Stimulated activated CD4-positive, alpha-beta T cell treated with anti-CD3 and anti-CD28 coated beads, TNF-alpha, amount 100 ng/mL, for 1 hour (primary cell): ENCODE data around the gene IQGAP2.

Experiments
- DNase-seq, 3 donors: peaks; one replicate each; pipeline ENCODE4 v3.0.0-alpha.2; 2020; ENCODE audit warnings: low read depth in 3 of 3, low spot score in 1 of 3

Gene IQGAP2

DNA sequence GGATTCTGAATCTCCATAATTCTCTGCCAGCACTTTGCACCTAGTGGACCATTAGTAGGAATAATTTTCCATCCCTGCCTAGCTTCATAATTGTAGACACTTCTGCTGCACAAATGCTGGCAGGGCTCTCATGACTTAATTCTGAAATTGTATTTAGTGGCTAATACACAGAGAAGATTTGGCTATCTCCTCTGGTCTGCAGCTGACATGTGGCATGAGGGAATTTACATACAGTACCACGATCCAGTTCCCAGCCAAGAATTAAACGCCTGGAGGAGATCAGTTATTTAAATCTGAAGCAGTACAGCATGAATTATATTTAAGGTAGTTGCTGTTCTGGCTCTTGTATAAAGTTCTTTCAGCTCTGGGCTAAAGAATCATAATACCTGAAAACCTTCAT is 46.5 kb downstream of the IQGAP2 start:
- DNase-seq: no peak

GRCh38 chr5:76450054-76450453 is 47.0 kb downstream of the IQGAP2 start:
- no peak for DNase-seq

- DNase-seq: no peak
Observed at GRCh38 chr5:76451031-76451701, 48.1 kb downstream of the IQGAP2 start.

DNA sequence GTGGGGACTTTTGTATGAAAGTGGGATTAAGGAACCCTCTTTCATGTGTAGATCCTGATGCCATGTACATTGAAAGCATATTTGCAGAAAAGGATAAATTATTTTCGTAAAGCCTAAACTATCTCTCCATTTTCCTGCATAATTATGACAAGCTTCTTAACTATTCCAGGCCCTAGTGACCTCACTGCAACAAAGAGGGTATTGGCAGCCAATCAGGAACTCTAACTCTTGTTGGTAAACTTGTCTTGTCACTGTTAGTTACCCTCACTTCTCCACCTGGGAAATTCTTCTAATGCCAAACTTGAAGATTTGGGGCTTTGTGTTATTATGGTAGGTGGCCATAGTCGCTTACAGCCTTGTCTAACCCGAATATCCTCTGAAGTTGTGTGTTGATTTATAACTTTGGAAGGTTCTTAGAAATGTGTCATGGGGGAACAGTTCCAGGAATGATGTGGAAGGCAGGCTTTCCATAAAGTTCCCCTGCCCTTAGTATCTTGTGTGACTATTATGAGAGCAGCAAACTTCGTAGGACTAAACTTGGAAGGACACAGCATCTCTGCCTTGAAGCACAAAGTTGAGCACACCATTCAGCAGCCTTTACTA is 52.5 kb downstream of the IQGAP2 start:
- DNase-seq: no peak

- DNase-seq: no peak
Observed at GRCh38 chr5:76456258-76456657, 53.2 kb downstream of the IQGAP2 start.

DNA sequence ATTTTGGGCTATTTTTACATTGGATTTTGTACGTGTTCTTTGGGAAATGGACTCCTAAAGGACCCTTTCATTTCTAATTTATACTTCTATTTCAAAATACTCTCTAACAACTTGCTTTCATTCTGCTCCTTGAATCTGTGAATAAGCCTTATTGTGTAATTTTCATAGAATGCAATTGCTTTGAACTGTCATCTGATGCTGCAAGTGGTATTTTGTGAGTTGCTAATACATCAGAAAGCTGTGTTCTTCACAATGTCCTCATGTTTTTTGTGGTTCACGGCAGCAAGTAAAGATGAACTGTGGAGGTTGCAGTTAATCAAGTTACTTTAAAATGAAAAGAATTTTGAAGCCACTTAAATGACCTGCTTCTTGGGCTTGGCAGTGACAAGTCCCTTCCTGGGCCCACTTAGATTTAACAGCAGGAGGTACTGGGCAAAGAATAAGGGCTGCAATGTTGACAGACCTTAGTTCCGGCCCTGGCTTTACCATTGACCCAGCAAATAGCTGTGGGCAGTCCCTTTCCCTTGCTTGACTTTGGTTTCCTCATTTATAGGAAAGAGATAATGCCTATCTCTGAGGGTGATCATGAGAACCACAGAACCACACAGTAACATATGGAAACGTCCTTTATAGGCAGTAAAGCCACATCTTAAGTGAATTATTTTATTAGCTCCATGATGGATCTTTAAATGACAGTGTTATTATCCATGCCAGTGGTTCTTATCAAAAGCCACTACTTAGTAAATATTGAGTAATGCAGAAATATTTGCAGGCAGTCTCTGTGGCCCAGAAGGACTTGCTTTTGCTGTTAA is 54.8 kb downstream of the IQGAP2 start:
- no peak for DNase-seq

DNA sequence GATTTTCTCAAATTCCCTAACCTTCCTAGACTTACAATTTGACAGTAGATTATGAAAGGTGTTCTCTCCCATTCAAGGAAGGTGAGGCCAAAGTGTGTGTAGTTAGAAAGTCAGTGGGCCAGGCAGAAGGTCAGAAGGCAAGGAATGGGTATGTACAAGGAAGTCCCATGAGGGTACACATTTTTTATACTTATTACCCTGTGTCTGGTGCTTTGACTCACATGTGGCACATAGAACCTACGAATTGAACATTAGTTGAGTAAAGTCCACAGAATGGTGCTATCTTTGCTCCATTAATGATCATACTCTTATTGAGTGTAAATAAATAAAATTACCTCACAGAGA is 55.4 kb downstream of the IQGAP2 start:
- DNase-seq: no peak

DNA sequence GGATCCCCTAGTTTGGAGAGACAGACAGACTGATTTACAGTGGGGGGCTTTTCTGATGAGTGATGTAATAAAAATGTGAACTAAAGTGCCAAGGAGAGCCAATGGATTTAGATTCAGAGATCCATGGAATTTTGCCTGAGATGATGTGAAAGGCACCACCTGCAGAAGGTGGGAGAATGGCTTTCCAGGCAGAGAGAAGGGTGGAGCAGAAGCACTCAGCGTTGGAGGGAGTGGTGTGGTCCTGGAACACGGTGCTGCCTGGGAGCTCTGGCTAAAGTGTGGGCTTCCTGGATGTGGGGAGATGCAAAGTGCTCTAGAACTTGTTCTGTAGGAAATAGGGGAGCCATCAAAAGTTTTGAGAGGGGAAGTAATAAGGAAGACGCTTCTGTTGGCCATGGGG is 57.0 kb downstream of the IQGAP2 start:
- DNase-seq: no peak

DNA sequence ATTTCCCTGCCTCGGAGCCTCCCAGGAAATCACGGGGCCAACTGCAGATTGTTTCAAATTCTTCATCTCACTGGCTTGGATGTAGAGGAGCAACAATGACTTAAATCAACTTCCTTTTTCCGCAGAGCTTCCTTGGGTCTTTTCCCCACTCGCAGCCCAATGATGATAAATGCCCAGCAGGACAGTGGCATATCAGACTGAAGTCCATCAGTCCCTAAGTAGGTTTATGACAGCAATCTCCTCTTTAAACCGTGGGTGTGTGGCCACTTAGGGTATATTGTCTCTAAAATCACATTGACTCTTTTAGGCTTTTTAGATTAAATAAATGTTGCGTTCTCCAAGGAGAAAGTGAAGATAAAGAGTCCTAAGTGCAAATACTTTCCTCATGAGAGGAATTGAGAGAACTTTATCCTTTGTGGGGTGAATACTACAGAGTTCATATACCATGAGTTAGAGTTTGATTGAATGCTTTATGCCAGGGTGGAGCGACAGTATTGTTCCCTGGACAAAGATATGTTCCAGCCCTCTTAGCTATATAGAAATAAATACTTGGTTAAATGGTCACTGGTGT is 59.1 kb downstream of the IQGAP2 start:
- DNase-seq: no peak

DNA sequence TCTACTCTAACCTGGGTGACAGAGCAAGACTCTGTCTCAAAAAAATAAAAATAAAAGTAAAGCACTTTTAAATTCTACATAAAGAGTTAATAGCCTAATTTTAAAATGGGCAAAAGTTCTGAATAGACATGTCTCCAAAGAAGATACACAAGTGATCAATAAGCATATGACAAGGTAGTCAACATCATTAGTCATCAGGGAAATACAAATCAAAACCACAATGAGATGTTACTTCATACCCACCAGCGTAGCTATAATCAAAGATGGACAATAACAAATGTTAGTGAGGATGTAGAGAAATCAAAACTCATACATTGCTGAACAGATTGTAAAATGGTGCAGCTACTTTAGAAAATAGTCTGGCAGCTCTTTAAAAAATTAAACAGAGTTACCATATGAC is 64.1 kb downstream of the IQGAP2 start:
- no peak for DNase-seq

DNA sequence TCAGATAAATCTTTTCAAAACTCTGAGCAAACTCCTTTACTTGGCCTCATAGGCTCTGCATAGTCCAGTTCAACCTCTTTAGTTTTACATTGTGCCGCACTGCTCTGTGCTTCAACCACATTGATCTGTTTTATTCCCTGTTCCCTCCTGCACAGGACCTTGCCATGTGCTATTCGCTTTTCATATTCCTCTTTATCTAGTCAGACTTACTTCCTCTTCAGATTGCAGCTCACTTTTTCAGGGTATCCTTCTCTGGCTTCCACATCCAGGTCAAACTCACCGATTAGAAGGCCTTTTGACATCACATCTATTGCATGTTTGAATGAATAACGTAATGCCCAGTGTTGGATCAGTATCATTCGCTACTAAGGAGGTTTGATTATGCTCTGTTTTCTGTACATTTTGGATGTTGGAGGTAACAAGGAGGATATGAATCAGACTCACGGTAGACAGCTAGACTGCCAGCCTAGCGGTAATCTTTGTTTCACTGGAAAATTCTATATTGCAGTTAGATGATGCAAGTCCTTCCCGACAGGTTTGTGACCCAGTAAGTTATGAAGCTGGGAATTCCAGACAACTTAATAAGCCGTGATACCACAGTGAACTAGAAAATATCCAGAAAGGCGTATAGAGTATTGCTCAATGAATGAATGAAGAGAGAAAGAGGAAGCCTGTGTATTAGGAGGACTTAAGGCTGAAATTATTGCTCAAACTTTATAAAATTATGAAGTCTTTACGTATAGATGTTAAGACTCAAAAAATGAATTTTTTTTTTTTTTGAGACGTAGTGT is 65.7 kb downstream of the IQGAP2 start:
- DNase-seq: no peak

DNA sequence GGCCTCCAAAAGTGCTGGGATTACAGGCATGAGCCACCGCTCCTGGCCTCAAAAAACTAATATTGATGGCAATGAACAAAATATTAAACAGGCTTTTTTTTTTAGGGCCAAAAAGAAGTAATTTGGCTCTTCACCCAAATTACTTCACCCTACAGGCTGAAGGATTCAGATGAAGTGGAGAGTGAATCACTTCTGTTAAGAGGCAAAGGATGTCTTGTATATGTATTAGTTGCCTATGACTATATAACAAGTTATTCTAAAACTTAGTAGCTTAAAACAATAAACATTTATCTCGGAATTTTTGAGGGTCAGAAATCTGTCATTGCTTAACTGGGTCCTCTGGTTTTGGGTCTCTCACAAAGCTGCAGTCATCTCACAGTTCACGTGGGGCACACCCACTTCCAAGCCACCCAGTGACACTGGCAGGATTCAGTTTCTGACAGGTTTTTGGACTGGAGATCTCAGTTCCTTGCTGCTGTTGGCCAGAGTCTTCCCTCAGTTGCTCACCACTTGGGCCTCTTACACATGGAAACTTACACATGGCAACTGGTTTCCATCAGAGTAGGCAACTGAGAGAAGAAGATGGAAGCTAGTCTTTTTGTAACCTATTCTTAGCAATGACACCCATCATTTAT is 66.7 kb downstream of the IQGAP2 start:
- DNase-seq: no peak

DNA sequence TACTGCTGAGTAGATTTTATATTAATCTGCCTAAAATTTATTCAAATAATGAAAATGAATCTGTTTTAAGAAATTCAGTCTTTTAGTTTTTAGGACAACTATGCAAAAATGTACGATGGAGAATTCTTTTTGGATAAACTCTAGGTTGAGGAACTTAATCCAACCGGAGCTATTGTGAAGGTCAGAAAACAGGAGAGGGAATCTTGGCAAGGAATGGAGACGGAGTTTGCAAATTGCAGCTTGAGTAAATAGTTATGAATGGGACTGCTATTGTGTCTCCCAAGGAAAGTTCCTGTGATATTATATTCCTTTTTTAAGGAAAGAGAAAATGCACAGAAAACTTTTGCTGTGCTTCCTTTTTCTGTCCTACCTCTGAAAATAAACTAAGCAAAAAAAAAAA is 67.9 kb downstream of the IQGAP2 start:
- no peak for DNase-seq

- no peak for DNase-seq
Observed at GRCh38 chr5:76471406-76471805, 68.3 kb downstream of the IQGAP2 start.

DNA sequence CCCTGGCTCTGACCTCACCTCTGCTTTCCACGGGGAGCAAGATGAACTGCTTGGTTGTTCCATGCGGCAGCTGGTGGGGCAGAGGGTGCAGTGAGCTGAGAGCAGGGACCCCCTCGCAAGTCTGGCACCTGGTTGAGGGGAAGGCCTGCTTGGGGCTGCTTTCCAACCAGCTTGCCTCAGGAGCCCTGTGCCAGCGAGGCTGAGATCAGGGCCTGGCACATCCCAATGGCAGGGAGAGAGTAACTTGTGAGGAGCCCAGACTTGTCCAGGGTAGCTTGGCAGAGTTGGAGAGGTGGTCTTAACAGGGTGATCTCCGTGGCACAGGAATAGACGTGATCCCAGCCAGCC is 68.9 kb downstream of the IQGAP2 start:
- DNase-seq: no peak

DNA sequence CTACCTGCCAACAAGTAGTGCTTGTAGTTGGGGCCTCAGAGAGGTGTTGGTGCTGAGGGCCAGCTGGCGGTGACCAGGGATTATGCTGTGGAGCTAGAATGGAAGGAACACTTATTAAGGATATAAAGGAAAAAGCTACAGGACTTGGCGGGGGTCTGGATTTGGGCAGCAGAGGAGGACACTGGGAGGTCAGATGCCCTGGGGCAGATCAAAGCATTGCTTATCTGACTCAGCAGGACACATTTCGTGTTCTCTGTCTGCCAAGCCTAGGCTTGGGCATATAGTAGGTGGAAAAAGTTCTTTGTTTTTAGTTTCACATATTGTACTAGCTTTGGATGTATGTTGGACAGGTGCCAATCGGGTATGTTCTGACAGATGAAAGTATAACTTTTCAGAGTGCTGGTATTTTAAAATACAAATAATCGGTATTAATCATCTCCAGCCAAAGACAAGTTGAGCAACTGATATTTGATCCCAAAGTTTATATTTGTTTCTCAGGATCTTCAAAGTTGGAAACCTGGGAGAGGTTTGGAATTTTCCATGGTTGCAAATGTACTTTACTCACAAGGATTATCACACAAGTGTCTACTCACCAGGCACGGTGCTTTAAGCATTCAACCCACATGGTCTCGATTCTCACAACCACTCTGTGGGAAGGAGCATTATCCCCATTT is 69.4 kb downstream of the IQGAP2 start:
- DNase-seq: no peak

DNA sequence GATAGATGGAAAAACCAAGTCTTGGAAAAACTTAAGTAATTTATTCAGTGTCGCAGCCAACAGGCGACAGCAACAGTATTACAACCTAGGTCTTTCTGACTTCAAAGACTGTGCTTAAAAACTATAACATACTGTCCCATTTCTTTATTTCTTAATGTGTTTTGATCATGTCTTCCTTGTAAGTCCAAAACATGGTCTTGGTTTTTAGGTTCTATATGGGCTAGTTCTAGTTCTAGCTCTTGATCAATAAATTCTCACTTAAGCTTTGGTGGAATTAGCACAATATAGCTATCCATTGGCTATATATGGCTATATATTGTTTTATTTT is 69.9 kb downstream of the IQGAP2 start:
- no peak for DNase-seq

GRCh38 chr5:76473661-76474060 is 70.6 kb downstream of the IQGAP2 start:
- peak; percentile 18 to 24 (median 24) for DNase-seq

DNA sequence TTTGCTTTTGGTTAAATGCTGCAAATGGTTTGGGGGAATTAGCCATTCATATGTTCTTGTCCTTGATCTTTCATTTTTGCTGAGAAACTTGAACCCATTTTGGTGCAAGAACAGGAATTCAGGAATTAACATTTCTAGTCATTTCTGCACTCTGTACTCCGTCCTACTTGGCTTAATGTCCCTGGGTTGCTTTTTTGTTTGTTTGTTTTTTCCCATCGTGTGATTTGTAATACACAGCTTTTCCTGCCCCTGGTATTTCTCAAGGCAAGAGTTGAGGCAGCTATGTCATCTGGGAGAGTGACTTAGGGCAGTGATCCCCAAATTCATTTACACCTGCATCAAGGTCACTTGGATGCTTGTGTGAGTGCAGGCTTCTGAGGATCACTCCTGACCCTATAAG is 71.3 kb downstream of the IQGAP2 start:
- no peak for DNase-seq

GRCh38 chr5:76475385-76475784 is 72.3 kb downstream of the IQGAP2 start:
- DNase-seq: no peak

GRCh38 chr5:76475936-76476335 is 72.9 kb downstream of the IQGAP2 start:
- no peak for DNase-seq
